Stimulated activated CD8-positive, alpha-beta memory T cell treated with anti-CD3 and anti-CD28 coated beads, Interleukin-12 subunit alpha, Interleukin-12 subunit beta, amount 100 ng/mL, for 24 hours (primary cell): ENCODE data around the gene MYL2.
"Not testable (repeated sequence)": the region's sequence is repeated elsewhere in the genome, so short reads cannot be mapped to it uniquely, and the experiment has no call there.

Experiments used
- DNase-seq: peaks from one replicate; pipeline ENCODE4 v3.0.0-alpha.2; 2020; ENCODE audit errors: extremely low read depth

Gene MYL2

GRCh38 chr12:110920324-110920910 is at the start of gene MYL2:
MYL2 (minus strand) TSS chr12:110920579; CDS start chr12:110920529, 50 bp downstream.
- no peak for DNase-seq

GRCh38 chr12:110966081-110966760 is 45.8 kb upstream of the MYL2 start:
- no peak for DNase-seq

GRCh38 chr12:110965574-110965973 is 45.2 kb upstream of the MYL2 start:
- no peak for DNase-seq

GRCh38 chr12:110960795-110961194 is 40.4 kb upstream of the MYL2 start:
- no peak for DNase-seq

GRCh38 chr12:110957652-110958051 is 37.3 kb upstream of the MYL2 start:
- DNase-seq, result no peak

- no peak for DNase-seq
These were observed 36.8 kb upstream of the MYL2 start for GRCh38 chr12:110957159-110957558.

- not testable (repeated sequence) for DNase-seq
These were observed 30.5 kb upstream of the MYL2 start for GRCh38 chr12:110950867-110951266.

GRCh38 chr12:110950466-110950865 is 30.1 kb upstream of the MYL2 start:
- DNase-seq, result not testable (repeated sequence)

- DNase-seq, result no peak
These were observed 27.7 kb upstream of the MYL2 start for GRCh38 chr12:110948041-110948440.

GRCh38 chr12:110943373-110943772 is 23.0 kb upstream of the MYL2 start:
- DNase-seq, result no peak

GRCh38 chr12:110941391-110941790 is 21.0 kb upstream of the MYL2 start:
- DNase-seq, result no peak

GRCh38 chr12:110940933-110941332 is 20.6 kb upstream of the MYL2 start:
- DNase-seq, result no peak

- no peak for DNase-seq
These were observed 19.9 kb upstream of the MYL2 start for GRCh38 chr12:110940296-110940695.

- peak; percentile 11 for DNase-seq
These were observed 16.8 kb upstream of the MYL2 start for GRCh38 chr12:110937104-110937641.

GRCh38 chr12:110936367-110937103 is 16.2 kb upstream of the MYL2 start:
- no peak for DNase-seq

- DNase-seq, result no peak
These were observed 15.2 kb upstream of the MYL2 start for GRCh38 chr12:110935588-110935987.

GRCh38 chr12:110934093-110934852 is 13.9 kb upstream of the MYL2 start:
- no peak for DNase-seq

GRCh38 chr12:110933326-110933974 is 13.1 kb upstream of the MYL2 start:
- DNase-seq, result no peak

- DNase-seq, result no peak
These were observed 11.7 kb upstream of the MYL2 start for GRCh38 chr12:110932046-110932445.

- DNase-seq, result no peak
These were observed 10.9 kb upstream of the MYL2 start for GRCh38 chr12:110931315-110931728.
